Endometrial microvascular endothelial cells (primary cell): ENCODE data around the gene TET2. TPM values are rescaled to one million over a fixed set of nuclear protein-coding genes. Genes with fewer than 3 reads are reported as not detected.

Experiments used
- in situ Hi-C: cut with HindIII; loops from 2 replicates; pipeline ENCODE4 v1.10.0; 2017; ENCODE audit warnings: low sequenced_read_pairs, low pct_unique_long_range_greater_than_20kb; ENCODE audit errors: inconsistent ontology term
- total RNA-seq: library from RNA; depleted of rRNA; stranded (reverse); fragments of >200 nt; gene quantifications from one replicate; pipeline ENCODE4 v1.2.3, GENCODE V29; 2015; ENCODE audit errors: inconsistent ontology term

TET2 gene
- total RNA-seq, 1 donor from 2014 or later: 9.9 TPM

GRCh38 chr4:105137121-105137875 lies 9.4 kb upstream of the TET2 start:
- in situ Hi-C loops: no loop called here

DNA sequence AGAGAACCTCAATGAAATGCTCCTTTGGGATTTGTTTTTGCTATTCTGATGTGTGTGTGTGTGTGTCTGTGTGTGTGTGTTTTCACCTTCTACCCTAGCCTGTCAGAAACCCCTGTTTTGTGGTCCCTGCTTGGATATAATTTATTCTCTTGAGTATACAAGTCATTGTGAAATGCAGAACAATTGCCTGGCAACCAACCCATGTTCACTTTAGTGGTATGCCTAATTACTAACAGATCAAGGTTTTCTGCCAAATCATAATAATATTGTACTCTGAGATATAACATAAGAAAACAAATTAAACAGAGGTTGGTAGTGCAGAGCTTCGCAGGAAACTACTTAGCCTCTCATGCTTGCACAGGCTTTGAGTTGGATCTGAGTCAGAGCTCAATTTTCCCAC lies 7.0 kb upstream of the TET2 start:
- in situ Hi-C loops: no loop called here

DNA sequence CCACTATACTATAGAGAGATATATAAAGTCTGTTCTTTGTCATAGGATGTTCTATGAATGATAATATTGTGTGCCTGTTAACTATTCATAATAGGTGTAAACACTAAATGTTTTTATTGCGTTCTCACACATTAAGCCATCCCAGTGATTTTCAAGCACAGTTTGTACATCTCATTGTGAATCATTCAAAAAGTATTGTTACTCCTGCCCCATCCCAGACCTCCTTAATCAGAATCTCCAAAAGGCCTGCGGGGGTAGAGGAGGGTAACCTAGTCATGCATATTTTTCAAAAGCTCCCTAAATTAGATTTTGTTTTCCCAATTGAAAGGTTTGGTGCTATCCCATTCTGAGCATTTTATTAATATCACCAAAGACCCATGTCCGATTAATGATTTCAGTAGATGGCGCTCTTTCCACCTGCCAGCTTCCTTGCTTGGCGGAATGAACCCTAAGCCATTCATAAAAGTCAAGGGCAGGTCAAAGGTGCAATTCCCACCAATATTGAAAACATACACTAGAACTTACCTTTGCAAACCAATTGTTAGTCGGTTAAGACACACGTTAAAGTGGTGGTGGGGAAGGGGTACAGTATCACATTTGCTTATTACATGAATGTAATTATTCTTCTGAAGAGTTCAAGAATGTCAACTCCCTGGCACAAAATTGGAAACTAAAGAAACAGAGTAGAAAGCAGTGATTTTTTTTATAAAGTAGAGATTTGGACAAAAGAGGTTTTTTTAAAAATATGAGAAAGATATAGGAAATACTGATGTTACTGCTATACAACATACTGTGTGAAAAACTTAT lies 5.8 kb upstream of the TET2 start:
- in situ Hi-C loops: no loop called here

DNA sequence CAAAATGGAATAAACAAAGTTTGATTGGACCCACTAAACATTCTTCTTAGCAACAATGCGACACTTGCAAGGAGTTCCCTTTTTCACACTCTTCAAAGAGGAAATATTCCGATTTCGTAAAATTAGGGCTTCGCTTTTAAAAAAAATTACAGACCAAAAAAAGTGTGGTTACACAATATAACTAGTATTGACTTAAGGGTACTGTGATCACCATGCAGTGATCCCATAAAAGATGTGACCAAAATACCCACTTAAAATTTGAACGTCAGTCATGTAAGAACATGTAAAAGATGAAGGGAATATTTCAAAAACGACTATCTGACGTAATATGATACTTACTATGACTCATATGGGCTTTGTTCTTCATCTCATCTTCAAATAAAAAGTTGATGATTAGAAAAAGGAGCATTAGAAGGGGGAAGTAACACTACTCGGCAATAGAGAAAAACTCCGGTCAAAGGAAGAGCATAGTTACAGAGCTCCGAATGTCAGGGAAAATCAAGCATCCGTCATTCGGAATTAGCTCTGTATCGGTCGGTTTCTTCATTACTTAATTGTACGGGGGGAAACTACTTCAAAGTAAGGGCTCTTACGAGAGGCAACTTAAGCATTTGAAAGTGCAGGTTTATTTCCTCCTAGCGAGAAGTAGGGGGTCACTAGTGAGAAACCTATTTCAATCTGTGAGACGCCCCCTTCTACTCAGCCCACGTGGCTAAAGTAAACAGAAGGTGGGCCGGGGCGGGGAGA lies 1.3 kb upstream of the TET2 start:
- in situ Hi-C loops: no loop called here

DNA sequence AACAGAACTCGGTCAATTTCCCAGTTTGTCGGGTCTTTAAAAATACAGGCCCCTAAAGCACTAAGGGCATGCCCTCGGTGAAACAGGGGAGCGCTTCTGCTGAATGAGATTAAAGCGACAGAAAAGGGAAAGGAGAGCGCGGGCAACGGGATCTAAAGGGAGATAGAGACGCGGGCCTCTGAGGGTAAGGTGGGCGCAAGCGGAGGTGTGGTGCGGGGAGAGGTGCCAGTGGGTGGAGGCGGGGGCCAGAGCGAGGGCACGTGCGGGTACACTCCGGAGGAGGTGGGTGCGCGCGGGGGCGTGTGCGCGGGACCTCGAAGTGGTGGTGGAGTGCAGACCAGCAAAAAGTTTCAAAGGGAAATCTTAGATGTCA lies 787 bp upstream of the TET2 start:
- in situ Hi-C loops: no loop called here

DNA sequence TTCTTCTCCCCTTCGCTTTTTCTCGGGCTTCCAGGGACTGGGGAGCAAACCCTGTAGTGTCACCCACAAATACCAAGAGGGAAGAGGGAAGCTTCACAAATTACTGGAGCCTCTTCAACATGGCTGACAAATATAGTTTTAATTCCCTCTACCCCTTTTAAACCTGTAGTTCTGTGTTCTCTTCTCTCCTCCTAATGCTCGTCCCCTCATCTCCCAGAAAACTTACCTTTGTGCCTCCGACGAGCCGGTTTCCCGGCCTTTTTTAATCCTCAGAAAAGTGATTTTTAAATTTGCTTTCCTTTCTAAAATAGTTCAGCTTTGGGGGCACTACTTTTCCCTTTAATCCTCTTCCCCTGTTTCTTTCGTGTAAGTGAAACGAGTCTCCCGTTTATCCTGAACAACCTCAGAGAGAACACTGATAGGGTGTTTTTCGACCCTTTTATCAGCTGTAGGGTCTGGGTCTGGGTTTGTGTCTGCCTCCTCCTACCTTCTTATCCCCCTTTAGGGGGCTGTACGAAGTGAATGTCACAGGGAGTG lies 408 bp downstream of the TET2 start:
- in situ Hi-C loops: no loop called here

DNA sequence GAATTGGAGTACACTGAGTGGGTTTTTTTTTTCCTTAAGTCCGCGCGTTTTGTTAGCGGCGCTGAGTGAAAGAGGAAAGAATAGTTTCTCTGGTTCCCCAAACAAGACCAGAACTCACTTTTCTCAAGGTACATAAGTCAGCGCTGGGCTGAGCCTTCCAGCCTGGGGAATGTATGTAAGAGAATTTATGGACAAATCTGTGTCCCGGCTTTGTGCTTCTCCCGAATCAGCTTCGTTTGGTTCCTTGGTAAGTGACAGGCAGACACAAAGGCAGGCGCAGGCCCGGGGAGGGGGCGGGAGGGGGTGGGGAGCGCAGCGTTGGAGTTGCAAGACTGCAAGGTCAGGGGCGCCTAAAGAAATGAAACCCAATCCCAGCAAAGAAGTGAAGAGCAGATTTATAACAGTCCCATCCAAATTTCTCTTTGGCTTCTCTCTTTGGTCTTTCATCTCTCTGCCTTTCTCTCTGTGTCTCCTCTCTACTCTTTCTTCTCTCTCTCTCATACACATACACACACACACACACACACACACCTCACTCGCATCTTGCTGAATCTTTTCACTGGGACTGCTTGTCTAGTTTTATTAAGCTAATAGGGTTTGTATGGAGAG lies 981 bp downstream of the TET2 start:
- in situ Hi-C loops: no loop called here

- in situ Hi-C loops: no loop called here
Measured at GRCh38 chr4:105148356-105148755, 1.7 kb downstream of the TET2 start.

- in situ Hi-C loops: no loop called here
Measured at GRCh38 chr4:105148776-105149175, 2.1 kb downstream of the TET2 start.

DNA sequence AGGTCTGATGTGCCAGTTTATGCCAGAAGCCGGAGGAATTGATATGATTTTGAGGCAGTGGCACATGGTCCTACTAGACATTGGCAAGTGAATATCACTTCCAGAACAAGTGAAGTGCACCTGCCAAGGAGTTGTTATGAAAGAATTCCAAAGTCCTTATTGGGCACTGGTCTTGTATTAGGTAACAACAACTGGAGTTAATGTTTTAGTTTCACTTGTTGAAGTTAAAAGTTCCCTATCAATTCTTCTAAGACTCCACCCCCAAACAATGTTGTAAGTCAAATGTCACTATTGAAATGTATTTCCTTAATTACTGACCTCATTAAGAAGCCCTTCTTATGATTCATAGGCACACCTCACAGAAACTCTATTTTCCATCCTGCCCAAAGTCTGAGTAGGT lies 3.1 kb downstream of the TET2 start:
- in situ Hi-C loops: no loop called here

GRCh38 chr4:105150503-105150902 lies 3.8 kb downstream of the TET2 start:
- in situ Hi-C loops: no loop called here

DNA sequence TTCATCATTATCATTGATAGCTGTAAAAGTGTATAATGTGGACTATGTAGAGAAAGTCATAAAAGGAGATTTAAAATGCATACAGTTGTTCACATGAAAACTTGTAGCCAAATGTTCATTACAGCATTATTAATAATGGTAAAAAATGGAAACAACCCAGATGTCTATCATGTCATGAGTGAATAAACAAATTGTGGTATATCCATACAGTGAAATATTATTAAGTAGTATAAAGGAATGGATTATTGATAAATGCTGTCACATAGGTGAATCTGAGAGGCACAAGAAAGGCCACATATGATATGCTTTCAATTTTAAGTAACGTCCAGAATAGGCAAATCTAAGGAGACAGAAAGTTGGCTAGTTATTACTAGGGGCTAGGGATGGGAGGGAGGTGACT lies 7.1 kb downstream of the TET2 start:
- in situ Hi-C loops: no loop called here

DNA sequence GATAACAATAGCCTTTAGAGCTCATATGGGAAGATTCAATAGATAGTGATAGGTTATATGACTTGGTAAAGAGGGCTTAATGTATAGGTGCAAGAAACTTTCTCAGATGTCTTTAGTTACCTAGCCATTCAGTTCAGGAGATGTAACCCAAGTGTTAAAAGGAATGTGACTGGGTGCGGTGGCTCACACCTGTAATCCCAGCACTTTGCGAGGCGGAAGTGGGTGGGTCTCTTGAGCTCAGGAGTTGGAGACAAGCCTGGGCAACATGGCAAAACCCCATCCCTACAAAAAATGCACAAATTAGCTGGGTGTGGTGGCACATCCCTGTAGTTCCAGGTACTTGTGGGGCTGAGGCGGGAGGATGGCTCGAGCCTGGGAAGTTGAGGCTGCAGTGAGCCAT lies 7.9 kb downstream of the TET2 start:
- in situ Hi-C loops: no loop called here

GRCh38 chr4:105155426-105155825 lies 8.8 kb downstream of the TET2 start:
- in situ Hi-C loops: no loop called here

DNA sequence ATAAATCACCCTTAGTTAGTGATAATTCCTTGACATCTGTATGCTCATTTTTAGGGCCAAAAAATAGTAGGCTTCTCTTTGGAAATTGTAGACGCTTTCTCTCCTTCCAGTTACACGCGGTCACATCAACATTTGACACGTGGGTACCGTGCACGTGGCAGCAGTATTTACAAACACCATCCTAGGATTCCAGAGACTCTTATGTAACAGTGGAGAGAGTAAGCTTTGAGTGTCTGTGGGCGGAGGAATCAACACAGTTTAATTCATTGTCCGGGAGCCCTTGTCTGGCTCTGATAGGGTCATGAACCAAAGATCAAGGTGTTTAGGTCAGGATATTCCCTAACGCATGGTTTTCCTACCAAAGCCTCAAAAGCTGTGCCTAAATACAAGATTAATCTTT lies 12.2 kb downstream of the TET2 start:
- in situ Hi-C loops: no loop called here

- in situ Hi-C loops: no loop called here
Measured at GRCh38 chr4:105162123-105162796, 15.6 kb downstream of the TET2 start.

DNA sequence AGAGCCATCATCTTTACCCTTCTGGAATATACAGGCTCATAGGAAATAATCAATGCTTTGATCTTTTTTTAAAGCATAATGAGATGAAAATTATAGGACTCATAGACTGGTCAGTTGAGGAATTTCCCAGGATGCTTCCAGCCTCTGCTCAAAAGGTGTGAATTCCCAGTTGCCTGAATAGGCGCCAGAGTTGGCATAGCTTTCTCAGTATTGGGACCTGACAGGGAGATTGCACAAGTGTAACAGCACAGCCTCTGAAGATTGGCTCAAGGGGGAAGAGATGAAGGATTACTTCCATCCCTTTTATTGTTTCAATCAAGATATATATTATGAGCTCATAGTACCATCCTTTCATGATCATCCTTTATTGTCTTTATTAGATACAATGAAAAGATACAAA lies 17.9 kb downstream of the TET2 start:
- in situ Hi-C loops: no loop called here

DNA sequence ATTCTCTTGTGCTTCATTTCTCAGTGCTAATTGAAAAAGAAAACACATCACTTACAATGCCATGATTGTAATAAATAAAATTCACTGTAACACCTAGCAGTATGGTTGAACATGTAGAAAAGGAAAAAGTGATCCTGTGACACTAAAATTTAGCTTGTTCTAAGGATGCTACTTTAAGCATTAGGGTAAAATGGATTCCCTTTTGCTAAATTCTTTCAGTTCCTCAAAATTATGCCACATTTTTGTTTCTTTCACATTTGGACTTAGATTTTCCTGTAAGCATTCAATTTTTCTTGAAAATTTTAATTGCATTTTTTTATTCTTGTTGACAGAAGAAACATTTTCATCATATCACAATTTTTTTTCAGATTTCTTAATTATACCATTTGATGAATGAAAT lies 19.4 kb downstream of the TET2 start:
- in situ Hi-C loops: no loop called here

- in situ Hi-C loops: no loop called here
Measured at GRCh38 chr4:105170711-105171110, 24.0 kb downstream of the TET2 start.
